Type B pancreatic cell (in vitro differentiated cells): Measurements from ENCODE around the gene MT1A. TPM values are rescaled to one million over a fixed set of nuclear protein-coding genes. Genes with fewer than 3 reads are reported as not detected.

Experiments used
- DNase-seq: peaks from one replicate; pipeline ENCODE4 v3.0.0; 2021; ENCODE audit warnings: mixed read lengths; ENCODE audit not compliant: unreplicated experiment; ENCODE audit errors: extremely low spot score
- H3K27ac Mint-ChIP-seq: 2 replicates; pipeline ENCODE4 v1.8.0; 2021; ENCODE audit warnings: mild to moderate bottlenecking, mixed read lengths
- H3K27me3 Mint-ChIP-seq: 2 replicates; pipeline ENCODE4 v1.8.0; 2021; ENCODE audit warnings: mixed read lengths
- H3K36me3 Mint-ChIP-seq: 2 replicates; pipeline ENCODE4 v1.8.0; 2021; ENCODE audit warnings: mixed read lengths
- H3K4me1 Mint-ChIP-seq: one replicate; pipeline ENCODE4 v1.8.0; 2021; ENCODE audit warnings: mixed read lengths; ENCODE audit not compliant: unreplicated experiment
- H3K4me3 Mint-ChIP-seq: 2 replicates; pipeline ENCODE4 v1.8.0; 2021; ENCODE audit warnings: mild to moderate bottlenecking, mixed read lengths
- H3K9me3 Mint-ChIP-seq: 2 replicates; pipeline ENCODE4 v1.8.0; 2021; ENCODE audit warnings: mixed read lengths
- CTCF ChIP-seq: fragments of 200-600 bp; sonication (generic); conservative IDR thresholded peaks from 2 replicates; pipeline ENCODE4 v1.5.0; 2021; ENCODE audit warnings: antibody characterized with exemption, mild to moderate bottlenecking
- total RNA-seq: library from RNA; stranded (reverse); gene quantifications from 2 replicates; pipeline ENCODE4 v1.2.1, GENCODE V29; 2021; ENCODE audit warnings: low replicate concordance

MT1A gene
- total RNA-seq, 1 donor from 2014 or later: not detected

GRCh38 chr16:56639045-56639444 is 579 bp downstream of the MT1A start:
- Mint-ChIP-seq H3K27me3 (peaks cover 95% of the 10 kb centered on the region), H3K27ac (no peak overlapping the region), H3K4me1 (peaks cover 5% of the 10 kb centered on the region), H3K9me3 (no peaks in the 10 kb centered on the region), H3K4me3 (no peak overlapping the region), H3K36me3 (no peaks in the 10 kb centered on the region)
- no peak for TF ChIP-seq CTCF
- DNase-seq: no peak

DNA sequence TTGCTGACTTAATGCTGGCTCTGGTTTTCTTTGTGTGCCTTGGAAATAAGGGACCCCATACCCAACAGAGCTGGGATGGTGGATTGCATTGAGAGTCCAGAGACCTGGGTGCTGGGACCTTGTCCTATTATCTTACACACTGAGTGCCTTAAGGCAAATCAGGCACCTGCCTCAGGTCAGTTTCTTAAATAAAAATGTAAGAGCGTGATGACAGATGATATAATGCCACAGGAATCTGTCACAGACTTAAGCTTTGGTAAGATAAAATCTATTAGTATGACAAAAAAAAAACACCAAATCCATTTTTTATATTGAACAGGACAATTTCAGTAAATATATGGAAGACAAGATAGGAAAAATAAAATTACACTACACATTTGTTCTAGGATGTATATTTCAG is 1.6 kb downstream of the MT1A start:
- Mint-ChIP-seq H3K9me3 (no peaks in the 10 kb centered on the region), H3K27me3 (peaks cover 95% of the 10 kb centered on the region), H3K4me1 (peaks cover 5% of the 10 kb centered on the region), H3K36me3 (no peaks in the 10 kb centered on the region), H3K27ac (no peak overlapping the region), H3K4me3 (no peak overlapping the region)
- no peak for TF ChIP-seq CTCF
- DNase-seq: no peak

DNA sequence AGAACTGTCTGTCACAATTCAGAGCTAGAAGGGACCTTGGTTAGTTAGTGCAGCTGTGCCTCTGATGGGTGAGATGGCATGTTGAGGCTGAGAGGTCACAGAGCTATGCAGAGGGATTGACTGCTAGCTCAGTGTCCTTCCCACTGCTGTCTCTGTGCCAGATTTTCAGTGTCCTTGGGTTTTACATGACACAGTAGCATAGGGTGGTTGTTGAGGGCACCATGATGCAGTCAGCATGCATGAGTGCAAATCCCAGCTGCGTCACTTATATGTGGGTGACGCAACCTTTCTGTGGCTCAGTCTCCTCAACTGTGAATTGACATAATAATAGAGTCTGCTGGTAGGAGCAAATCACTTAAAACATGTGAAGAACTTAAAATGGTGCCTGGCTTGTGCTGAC is 2.7 kb downstream of the MT1A start:
- Mint-ChIP-seq H3K36me3 (no peaks in the 10 kb centered on the region), H3K4me1 (peaks cover 5% of the 10 kb centered on the region), H3K4me3 (no peak overlapping the region), H3K9me3 (no peaks in the 10 kb centered on the region), H3K27me3 (peaks cover 97% of the 10 kb centered on the region), H3K27ac (no peak overlapping the region)
- no peak for DNase-seq
- TF ChIP-seq CTCF: no peak

DNA sequence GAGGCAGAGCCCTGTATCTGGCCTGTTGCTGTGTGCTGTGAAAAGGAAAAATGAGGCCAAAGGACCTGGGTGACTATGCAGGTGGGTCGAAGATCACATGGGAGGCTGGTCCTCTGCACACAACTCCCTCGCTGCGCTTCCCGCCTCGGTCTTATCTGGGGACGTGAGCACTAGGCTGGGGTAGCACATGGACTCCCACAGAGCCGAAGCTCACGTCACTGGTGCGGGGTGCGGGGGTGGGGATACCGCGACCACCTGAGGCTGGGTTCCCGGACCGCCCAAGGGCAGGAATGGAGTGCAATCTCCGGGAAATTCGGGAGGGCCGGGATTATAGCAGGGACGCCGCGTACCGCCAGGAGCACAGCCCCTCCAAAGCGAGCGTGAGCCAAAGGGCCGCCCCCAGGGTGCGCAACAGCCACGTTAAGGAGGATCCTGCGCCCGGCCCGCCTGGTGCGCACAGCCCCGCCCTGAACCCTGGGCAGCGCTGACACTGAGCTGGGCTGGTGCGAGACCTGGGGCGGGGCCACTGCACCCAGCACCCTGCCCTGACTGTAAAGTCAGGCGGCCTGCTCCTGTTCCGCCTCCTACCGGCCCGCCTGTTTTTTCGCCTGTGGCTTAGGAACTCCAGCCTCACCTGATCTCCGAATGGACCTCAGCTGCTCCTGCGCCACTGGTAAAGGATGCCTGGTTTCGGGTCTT is 4.8 kb downstream of the MT1A start:
- no peak overlapping the region for H3K27ac Mint-ChIP-seq
- H3K36me3 Mint-ChIP-seq: no peaks in the 10 kb centered on the region
- H3K27me3 Mint-ChIP-seq: peaks cover 96% of the 10 kb centered on the region
- no peaks in the 10 kb centered on the region for H3K9me3 Mint-ChIP-seq
- DNase-seq: no peak
- no peaks in the 10 kb centered on the region for H3K4me1 Mint-ChIP-seq
- H3K4me3 Mint-ChIP-seq: peak overlapping the region; percentile 44
- TF ChIP-seq CTCF: peak; percentile 38

DNA sequence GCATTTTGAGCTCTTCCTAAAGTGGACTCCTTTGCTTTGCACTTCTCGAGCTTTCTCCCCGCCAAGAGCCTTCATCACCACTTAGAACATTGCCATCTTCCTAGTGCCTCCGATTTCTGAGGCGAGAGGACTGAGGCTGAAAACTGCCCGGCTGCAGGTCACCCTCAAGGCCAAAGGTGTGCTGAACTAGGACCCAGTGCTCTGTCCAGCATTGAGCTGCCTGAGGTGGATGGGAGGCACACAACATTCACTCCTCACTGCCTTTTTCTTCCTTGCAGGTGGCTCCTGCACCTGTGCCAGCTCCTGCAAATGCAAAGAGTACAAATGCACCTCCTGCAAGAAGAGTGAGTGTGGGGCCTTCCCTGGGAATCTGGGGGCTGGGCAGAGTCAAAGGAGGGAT is 5.4 kb downstream of the MT1A start:
- no peak for DNase-seq
- H3K4me3 Mint-ChIP-seq: peak overlapping the region; percentile 44
- H3K9me3 Mint-ChIP-seq: no peaks in the 10 kb centered on the region
- no peaks in the 10 kb centered on the region for H3K4me1 Mint-ChIP-seq
- no peak for TF ChIP-seq CTCF
- H3K27me3 Mint-ChIP-seq: peaks cover 97% of the 10 kb centered on the region
- no peak overlapping the region for H3K27ac Mint-ChIP-seq
- no peaks in the 10 kb centered on the region for H3K36me3 Mint-ChIP-seq

DNA sequence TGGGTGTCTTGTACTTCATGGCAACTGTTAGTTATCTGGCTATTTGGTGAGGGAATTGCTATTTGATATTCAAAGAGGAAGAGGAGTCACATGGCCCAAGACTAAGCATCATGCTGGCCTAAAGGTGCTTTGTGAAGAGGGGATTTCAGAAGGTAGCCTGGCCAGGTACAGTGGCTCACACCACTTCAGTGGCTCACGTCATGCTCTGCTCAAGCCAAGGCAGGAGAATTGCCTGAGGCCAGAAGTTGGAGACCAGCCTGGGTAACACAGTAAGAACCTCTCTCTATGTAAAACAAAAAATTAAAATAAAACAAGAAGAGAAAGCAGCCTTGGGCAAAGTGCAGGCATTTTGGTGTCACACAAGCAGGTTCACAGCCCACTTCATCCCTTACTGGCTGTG is 6.8 kb downstream of the MT1A start:
- H3K4me1 Mint-ChIP-seq: no peaks in the 10 kb centered on the region
- H3K4me3 Mint-ChIP-seq: no peak overlapping the region
- DNase-seq: no peak
- no peaks in the 10 kb centered on the region for H3K9me3 Mint-ChIP-seq
- H3K27ac Mint-ChIP-seq: no peak overlapping the region
- no peak for TF ChIP-seq CTCF
- H3K27me3 Mint-ChIP-seq: peaks cover 97% of the 10 kb centered on the region
- no peaks in the 10 kb centered on the region for H3K36me3 Mint-ChIP-seq
